Posterior cingulate gyrus (tissue), 11 donors: ENCODE results near the gene SPECC1L.

Source experiments
- DNase-seq, 10 donors: peaks; one replicate each; pipeline versions ENCODE4 v3.0.0 to v3.0.0-alpha.2; 2020 to 2021; ENCODE audit warnings: mixed read lengths in 3 of 10
- intact Hi-C: fragments of 100-400 bp; cut with DNase I; formaldehyde crosslinking; loops from one replicate; pipeline ENCODE4 v1.15.1; 2023

The SPECC1L gene

GRCh38 chr22:24392218-24392931 is 121.7 kb downstream of the SPECC1L start:
- intact Hi-C loops = no loop called here

GRCh38 chr22:24393012-24393559 is 122.5 kb downstream of the SPECC1L start:
- intact Hi-C loops = no loop called here
- no peak for DNase-seq

More at GRCh38 chr22:24392218-24392931, 121.7 kb downstream of the SPECC1L start:
- no peak for DNase-seq

DNA sequence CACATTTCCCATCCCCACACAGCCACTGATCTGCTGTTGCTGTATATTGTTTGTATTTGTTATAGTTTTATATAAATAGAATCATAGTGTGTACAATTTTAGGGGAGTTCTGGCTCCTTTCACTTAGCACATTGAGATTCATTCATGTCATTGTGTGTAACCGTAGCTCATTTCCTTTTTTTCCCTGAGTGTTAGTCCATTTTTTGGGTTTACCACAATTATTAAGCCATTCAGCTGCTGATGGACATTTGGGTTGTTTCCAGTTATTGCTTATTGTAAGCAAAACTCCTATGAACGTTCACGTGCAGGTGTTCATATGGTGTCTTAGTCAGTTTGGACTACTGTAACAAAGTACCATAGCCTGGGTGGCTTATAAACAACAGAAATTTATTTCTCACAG is 123.2 kb downstream of the SPECC1L start:
- no peak for DNase-seq
- intact Hi-C loops = no loop called here

DNA sequence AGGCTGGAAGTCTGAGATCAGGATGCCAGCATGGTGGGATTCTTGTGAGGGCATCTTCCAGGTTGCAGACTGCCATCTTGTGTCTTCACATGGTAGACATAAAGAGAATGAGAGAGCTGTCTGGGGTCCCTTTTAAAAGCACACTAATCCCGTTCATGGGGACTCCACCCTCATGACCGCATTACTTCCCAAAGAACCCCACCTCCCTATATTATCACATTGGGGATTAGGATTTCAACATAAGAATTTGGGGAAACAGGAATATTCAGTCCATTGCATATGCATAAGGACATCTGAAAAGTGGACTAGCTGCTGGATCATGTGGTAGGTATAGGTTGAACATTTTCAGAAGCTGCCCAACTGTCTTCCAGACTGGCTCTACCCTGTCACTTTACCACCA is 123.6 kb downstream of the SPECC1L start:
- intact Hi-C loops = no loop called here
- no peak for DNase-seq

DNA sequence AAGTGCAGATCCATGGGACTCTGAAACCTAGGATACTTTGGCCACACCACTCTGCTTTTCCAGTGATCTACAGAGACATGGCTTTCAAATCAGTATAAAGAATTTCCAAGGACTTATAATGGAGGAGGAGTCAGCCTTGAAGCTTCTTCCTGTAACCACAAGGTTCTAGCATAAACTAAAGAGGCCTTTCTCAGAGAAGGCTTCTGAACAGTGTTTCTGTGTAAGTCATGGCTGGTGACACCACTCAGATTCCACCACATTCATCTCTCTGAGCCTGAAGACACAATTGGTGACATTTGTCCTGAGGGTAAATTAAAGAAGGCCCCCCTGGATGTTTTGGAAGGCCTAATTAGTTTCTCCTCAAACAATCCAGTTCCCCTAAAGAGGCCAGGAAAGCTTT is 127.8 kb downstream of the SPECC1L start:
- intact Hi-C loops = no loop called here
- no peak for DNase-seq

DNA sequence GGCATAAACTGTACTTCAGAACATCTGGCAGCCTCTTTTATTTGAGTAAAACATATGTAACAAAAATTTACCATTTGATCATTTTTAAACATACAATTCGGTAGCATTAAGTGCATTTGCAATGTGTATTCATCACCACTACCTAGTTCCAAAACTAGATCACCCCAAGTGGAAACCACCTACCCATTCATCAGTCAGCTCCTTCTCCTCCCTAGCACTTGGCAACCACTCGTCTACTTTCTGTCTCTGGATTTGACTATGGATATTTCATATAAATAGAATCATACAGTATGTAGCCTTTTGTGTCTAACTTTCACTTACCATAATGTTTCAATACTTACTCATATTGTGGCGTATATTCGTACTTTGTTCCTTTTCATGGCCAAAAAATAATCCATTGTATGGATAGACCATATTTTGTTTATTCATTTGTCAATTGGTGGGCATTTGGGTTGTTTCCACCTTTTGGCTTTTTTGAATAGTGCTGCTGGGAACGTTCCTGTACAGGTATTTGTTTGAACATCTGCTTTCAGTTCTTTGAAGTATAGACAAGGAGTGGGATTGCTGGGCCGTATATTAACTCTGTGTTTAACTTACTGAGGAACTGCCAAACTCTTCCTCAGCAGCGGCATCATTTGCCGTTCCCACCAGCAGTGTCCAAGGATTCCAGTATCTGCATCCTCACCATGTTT is 129.5 kb downstream of the SPECC1L start:
- intact Hi-C loops = no loop called here
- DNase-seq = peak in 1 of 10 donors; percentile 14

- DNase-seq = peak in 1 of 10 donors; percentile 28
- intact Hi-C loops = no loop called here
These were observed 130.3 kb downstream of the SPECC1L start for GRCh38 chr22:24400726-24401596.

DNA sequence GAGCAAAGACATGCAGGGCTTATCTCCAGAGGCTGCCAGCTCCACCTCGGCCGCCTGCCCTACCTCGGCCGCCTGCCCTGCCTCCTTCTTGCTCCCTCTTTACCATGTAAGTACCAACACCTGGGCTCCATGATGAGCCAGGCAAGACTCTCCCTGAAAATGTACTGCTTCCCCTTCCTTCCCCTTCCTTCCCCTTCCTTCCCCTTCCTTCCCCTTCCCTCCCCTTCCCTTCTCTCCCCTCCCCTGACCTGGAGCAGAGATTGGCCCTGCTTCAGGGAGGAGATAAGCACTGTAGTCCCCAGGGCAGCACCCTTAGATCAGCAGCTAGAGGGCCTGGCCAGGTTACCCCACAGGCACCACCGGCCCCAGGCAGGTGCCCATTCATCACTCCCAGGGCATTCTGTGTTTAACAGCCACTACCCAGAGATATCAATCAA is 131.3 kb downstream of the SPECC1L start:
- intact Hi-C loops = no loop called here
- DNase-seq = peak in 2 of 10 donors; percentile 62 to 67

DNA sequence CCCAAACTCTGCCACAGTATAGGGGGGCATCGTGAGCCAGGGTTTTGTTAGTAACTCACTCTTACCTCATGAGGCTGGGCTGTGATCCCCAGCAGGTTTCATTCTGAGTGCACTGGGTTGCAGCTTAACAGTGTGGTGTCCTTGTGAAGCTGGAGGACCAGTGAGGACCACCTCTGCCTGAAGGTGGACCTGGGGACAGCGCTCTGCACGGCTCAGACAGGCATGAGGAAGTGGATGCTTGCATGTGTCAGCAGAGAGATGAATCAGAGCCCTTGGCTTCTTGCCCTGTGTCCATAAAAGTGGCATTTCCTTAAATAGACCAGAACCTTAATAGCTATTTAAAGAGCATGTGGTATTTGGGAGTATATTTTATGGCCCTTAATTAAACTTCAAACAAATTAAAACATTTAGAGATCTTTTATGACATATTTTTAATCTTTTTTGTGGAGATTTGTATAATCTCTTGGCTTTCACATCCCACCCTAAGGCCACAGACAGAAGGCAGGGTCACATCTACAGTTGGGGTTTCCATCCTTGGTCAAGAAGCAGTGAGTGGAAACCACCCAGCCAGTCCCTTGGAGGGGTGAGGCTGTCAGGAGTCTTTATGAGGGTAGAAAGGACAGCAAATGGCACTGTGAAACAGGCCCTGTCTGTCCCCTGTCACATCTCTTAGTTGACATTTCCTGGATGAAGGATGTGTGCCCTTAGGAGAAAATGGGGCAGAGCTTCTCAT is 132.0 kb downstream of the SPECC1L start:
- intact Hi-C loops = no loop called here
- DNase-seq = peak in 3 of 10 donors; percentile 70 to 85 (median 83)

DNA sequence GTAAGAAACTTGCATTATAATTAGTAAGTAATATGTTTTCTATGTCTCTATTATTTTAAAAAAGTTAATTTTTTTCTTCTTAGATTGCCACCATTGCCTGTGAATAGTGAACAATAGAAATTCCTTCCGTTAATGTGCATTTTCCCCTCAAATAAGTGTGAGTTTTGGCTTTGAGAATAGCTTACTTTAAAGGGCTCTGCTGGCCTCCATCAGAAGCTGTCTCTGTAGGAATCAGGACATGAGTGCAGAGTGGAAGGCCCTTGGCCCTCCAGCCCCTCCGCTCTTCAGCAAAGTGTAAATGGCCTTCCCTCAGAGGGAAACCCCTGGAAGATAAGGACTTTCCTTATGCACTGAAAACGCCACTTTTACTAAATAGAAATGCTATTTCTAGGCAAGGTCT is 132.7 kb downstream of the SPECC1L start:
- intact Hi-C loops = no loop called here
- DNase-seq = peak in 1 of 10 donors; percentile 22

DNA sequence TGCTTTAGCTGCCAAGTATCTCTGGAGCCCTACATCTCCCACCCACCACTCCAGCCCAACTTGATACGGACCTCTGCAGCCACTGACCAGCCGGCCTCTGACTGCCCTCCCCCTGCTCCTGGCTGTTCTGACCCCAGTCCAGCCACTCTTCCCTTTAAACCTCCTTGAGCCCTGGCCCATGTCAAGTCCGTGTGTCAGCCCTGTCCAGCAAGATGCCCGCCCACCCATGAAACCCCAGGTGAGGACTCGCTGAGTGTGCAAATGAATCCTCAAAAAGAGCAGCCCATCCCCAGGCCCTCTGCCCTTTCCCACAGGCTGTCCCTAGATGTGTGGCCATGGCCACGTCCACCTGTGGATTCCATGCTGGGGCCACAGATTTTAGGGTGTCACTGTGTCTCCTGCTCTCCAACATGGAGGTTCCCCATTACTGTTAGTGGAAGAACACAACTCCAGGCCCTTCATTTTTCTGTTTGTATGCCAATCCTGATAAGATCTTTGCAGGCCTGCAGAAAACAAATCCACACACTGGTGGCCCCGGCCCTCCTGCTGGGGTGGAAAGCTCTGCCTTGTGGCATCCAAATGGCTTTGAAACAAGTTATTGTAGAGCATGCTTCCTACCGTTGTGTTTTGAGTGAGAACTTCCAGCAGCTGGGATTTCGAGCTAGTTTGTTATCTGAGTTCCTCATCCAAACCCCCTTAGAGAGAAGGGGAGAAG is 134.1 kb downstream of the SPECC1L start:
- DNase-seq = peak in 2 of 10 donors; percentile 49 to 52
- intact Hi-C loops = no loop called here

GRCh38 chr22:24405631-24406321 is 135.1 kb downstream of the SPECC1L start:
- DNase-seq = peak in 1 of 10 donors; percentile 62
- intact Hi-C loops = no loop called here

DNA sequence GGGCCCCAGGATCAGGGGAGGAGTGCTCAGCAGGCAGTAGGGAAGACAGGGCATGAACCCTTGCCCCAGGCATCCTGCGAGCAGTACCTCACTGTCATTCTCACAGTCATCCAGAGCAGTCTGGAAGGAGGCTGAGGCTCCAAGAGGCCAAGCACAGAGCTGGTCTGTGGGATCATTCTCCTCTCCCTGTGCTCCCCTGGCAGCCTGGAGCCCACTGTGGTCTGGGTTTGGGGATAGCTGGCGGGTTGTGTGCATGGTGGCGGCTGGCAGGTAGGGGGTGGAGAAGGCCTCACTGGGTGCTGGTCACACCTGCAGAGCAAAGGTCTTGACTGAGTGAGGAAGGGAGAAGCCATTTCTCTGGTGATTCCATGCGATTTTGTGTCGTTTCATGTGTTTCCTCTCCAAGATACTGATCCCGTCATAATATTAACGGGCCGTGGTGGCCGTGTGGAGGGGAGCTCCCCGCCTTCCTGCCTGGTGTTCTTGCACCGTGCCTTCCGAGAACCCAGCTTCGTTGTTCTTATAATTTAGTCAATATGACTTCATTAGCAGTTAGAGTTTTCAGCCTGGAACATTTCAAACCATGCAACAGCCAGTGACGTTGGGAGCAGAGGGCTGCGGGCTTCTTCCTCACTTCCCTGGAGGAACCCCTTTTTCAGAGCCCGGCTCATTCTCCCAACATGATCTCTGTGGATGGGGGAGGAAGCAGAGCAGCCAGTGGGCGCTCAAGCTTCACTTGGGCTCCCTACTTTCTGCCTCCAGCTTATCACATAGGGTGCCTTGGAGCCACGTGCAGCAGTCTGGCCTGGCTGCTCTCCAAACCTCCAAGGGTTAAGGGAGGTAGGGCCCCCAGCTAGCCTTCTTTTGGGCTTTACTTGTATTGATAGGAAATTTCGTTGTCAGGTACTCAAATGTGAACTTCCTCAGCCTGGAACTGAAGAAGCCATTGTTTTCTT is 136.0 kb downstream of the SPECC1L start:
- intact Hi-C loops = no loop called here
- DNase-seq = peak in 2 of 10 donors; percentile 59 to 67

- intact Hi-C loops = no loop called here
- DNase-seq = peak in 3 of 10 donors; percentile 57 to 66 (median 66)
These were observed 136.6 kb downstream of the SPECC1L start for GRCh38 chr22:24407278-24407665.

DNA sequence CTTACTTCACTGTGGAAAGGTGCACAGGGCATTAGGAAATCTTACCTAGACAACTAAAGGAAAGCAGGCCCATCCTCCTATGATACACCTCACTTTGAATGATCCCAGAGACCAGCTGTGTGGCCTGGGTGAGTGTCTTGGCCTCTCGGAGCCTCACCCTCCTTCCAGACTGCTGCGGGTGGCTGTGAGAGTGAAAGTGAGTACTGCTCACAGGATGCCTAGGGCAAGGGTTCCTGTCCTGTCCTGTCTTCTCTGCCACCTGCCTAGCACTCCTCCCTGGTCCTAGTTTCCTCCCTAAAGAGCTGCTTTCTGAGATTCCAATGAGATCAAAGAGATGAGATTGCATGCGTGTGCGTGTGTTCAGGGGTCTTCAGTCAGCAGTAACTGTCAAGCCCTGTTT is 137.3 kb downstream of the SPECC1L start:
- DNase-seq = peak in 2 of 10 donors; percentile 26 to 43
- intact Hi-C loops = no loop called here

DNA sequence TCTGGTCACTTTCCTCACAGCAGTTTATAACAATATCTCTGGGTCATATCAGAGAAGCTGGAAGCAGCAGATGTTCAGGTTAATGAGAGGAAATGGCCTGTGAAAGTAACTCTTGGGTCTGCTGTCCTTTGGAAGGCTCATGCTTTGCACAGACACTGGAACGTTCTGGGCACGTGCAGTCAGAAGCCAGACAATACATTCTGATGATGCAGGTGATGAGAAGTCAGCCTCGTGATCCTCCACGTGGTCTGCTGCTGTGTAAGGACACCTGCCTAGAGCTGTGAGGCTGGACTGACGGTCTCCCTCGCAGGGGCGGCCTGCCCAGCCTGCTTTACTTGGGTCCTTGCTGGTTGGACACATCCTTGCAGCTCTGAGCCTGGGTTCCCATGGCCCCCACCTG is 138.0 kb downstream of the SPECC1L start:
- DNase-seq = peak in 3 of 10 donors; percentile 30 to 52 (median 44)
- intact Hi-C loops = no loop called here

GRCh38 chr22:24409707-24410106 is 139.1 kb downstream of the SPECC1L start:
- no peak for DNase-seq
- intact Hi-C loops = no loop called here
